Stimulated activated CD4-positive, alpha-beta T cell treated with anti-CD3 and anti-CD28 coated beads, TNF-alpha, amount 100 ng/mL, for 1 hour (primary cell): ENCODE data around the gene TXNDC5.

Experiments
- DNase-seq, 3 donors: peaks; one replicate each; pipeline ENCODE4 v3.0.0-alpha.2; 2020; ENCODE audit warnings: low read depth in 3 of 3, low spot score in 1 of 3

The TXNDC5 gene

DNA sequence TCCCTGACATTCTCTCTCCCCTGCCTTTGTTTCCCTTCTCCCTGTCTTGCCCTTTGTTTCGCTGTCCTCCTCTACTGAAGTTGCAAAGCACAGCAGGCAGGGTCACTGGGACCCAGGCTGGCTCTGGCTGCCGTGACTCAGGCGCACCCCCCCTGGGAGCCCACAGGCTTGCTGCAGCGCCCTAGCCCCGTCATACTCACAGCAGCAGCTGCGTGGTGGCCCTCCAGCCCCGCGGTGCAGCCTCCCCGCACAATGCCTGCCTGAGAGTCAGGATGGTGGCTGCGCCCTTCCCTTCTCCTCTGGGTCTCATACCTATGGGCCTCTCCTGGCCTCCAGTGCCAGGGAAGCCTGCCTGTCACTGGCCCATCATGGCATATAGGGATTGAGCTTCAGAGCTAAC lies 41.7 kb downstream of the TXNDC5 start:
- no peak for DNase-seq

DNA sequence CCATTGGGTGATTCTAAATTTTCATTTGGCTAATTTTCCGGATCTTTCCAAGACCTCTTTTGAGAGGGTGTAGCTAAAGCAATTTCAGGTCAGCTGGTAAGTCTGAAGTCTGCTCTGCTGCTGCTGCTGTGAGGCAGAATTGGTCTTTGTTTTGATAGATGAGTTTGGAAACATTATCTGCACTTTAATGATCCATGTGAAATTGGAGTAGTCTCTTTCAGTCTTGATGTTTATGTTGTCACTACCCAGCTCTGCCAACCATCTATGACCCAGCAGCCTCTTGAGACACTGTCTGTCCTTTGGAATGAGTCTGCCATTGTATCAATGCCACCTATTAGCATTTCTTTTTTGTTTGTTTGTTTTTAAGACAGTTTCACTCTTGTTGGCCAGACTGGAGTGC lies 44.1 kb downstream of the TXNDC5 start:
- DNase-seq, result no peak

DNA sequence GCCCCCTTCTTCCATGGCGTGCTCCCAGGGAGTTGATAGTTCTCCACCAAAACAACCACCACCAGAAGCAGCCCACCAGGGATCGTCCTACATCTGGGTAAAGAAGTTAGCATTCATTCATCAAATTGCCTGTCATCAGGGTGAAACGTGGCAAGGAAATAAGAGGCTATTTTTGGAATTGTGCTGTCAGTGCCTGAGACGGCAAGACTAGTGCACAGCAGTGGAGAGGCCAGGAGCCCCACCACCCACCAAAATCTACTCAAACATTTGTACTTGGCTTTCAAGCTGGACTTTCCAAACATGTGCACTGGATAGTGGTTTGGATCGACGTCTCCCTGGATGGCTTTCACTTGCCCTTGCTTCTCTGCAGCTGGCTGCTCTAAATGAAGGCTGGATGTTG lies 44.8 kb downstream of the TXNDC5 start:
- DNase-seq, result no peak

DNA sequence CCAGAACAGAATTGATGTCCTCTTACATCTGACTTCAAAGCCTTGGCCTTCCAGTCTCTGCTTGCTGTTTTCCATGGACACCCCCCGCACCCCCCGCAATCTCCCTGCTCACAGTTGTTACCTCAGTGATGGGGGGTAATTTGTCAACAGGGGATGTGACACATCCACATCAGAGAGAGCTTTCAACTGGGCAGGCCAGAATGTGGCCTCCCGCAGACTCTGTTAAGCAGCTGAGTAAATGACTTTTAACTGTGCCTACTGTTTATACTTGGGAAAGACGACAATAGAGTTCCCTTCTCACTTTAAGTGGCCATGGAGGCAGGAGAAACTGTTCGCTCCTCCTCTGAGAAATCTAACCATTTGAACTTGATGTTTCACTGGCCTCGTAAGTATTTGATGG lies 51.0 kb downstream of the TXNDC5 start:
- no peak for DNase-seq

DNA sequence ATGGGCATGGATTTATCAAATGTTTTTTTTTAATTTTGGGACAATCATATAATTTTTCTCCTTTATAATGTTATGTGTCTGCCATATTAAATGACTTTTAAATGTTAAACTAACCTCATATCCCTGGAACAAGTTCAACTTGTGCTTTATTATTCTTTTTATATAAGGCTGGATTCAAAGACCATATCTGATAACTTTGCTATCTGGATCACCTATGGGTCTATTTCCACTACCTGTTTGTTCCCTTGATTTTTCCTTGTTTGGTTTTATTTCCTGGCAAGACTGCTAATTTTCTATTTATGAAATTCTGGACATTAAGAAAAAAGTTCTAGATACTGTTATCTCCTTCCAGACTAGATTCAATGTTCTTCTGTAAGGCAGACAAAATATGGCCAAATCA lies 58.8 kb downstream of the TXNDC5 start:
- no peak for DNase-seq

DNA sequence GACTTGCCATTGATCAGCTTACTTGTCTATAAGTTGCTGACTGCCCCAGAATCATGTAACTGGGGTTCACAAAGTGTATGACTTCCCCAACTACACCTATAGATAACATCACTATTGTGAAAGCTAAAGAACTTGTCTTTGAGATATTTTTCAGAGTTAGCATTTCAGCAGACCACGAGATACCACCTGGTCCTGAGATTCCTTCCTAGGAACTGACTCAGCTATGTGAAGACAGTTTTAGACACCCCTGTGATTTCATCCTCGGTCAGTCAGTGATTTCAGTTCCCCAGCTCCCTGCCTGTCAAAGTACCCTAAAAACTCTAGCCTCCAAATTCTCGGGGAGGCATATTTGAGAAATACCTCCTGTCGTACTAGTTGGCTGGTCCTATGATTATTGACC lies 62.4 kb downstream of the TXNDC5 start:
- no peak for DNase-seq

DNA sequence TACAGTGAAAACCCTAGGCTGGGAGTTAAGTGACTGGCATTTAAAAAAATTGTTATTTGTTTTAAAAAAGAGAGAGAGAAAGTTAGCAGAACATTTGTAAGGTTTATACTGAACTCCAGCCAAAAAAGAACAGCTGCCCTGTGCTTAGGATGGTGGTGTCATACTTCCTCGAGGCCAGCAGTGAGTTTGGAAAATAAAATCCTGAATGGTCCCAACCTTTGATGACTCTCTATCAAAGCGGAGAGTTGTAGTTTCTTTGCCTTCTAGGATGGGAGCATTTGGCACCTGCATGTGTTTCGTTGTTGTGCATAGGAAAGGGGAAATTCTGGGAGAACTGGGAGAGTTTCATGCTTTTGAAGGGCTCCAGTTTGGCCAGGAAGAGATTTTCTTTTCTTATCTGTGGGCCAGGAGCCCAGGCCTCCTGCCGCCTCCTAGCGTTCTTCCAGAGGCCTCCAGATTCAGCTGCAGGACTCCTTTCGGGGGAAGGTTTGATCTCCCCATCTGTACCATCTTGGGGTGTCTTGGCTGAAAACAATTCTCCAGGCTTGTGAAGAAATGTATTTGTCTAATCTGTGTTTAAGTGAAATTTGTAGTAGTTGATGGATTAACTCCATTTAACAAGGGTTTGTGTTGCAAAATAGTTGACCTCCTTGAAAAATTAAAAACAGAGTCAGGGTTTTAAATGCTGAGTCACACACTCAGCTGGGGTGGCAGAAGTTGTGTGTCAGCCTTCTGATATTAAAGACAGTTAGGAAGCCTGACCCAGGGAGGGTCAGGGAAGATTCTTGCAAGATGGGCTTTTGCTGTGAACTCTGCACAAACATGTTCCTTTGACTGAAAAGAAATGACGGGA lies 63.4 kb downstream of the TXNDC5 start:
- no peak for DNase-seq

DNA sequence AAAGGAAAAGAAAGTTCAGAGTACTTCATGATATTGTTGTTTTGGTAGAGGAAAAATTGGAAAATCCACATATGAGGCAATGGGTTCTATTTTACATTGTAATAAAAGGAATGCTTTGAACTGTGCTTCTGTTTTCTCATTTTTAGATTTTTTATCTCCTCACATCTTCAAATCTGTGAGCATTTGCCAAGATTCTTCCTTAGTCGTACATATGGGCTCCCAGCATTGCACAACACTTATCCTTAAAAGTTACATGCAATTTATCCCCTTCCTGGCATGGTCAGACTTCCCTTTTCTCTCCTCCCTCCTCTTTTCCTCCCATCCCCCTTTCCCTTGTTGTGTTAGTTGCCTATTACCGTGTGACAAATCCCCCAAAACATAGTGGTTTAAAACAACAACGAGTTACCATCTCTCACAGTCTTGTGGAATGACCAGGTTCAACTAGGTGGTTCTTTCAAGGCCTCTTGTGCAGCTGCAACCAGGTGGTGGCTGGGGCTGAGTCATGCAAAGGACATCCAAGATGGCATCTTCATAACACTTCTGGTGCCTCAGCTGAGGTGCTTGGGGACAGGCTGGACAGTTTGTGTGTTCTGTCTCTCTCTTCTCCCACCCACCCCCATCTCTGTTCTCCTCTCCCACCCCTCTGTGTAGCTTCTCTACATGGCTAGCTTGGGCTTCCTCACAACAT lies 68.7 kb downstream of the TXNDC5 start:
- no peak for DNase-seq

DNA sequence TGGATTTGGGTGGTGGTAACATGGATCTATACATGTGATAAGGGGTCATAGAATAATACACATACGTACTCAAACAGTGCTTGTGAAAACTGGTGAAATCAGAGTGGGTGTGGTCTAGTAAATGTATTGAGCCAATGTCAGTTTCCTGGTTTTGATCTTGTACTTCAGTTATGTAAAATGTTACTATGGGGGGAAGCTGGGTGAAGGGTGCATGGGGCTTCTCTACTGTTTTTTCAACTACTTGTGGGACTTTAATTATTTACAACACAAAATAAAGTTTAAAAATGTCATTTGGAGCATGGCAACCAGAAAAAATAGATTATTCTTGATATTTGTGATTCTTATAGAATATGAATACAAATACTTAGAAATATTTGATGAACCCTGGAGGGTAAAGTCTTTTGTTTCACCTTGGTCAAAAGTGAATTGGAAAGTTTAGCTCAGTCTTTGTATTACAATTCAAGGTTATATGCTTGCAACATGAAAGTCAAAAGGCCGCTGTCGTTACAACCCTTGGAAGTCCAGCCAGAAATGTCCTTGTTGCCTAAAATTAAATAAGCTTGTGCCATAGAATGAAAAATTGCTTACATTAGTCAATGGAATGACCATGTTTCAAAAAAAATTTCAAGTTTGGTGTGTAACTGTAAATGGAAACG lies 74.1 kb downstream of the TXNDC5 start:
- DNase-seq, result no peak

DNA sequence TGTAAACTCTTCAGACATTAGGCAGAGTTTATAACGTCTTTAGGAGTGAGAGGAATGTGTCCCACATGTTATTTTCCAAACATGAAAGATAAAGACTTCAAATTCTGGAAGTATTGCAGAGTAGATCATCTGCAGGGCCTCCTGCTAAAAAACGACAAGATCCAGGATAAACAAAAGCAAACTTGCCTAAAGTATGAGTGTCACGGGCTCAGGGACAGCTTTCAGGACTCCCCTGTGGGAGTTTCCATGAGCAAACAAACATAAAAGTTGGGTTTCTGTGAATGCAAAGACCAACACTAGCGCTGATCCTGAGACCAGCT lies 76.9 kb downstream of the TXNDC5 start:
- no peak for DNase-seq

DNA sequence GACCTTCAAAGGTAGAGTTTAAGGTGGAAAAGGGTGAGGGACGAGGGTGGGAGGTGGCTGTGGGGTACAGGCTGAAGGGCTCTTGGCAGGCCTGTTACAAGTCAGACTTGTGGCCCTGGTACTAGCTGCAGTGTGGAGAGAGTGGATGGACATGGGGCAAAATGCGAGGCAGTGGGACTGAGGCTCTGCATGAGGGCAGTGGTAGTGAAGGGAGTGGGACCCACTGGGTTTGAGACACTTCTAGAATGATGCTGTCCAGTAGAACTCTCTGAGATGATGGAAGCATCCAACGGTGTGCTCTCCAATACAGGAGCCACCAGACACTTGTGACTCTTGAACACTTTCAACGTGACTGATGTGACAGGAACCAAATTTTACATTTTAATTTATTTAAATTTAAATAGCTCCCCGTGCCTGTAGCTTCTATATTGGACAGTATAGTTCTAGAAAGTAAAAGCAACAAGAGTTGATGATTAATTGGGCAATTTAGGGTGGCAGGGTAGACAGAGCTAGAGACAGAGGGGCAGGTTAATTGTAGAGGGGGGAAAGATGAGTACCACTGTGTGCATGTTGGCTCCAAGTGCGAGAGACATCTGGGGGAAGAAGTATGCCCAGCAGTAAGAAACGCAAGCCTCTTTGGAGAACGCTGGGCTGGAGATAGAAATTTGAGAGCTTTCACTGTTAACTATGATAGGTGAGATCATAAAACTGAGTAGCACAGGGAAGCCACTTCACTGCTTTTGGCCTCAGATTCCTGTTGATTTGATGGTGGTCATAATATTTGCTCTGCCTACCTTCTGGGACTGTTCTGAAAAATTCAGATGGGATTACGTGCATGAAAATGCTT lies 77.5 kb downstream of the TXNDC5 start:
- no peak for DNase-seq
